Activated T-cell treated with anti-CD3 and anti-CD28 coated beads, Interleukin-2, amount 50 U/mL, for 72 hours (primary cell): ENCODE data around the gene TMEM235. TPM values are rescaled to one million over a fixed set of nuclear protein-coding genes. Genes with fewer than 3 reads are reported as not detected.
A peak's percentile ranks its signal among the peaks of the same experiment; 100 is the strongest.
"Not testable (repeated sequence)": the region's sequence is repeated elsewhere in the genome, so short reads cannot be mapped to it uniquely, and the experiment has no call there.

ENCODE experiments used
- ATAC-seq, 2 donors: fragments of 150-1000 bp; cut with Tn5 transposase; replicated peaks in 1 of 2; 2 replicates each; pipeline ENCODE4 v1.10.0; 2021; ENCODE audit warnings: moderate library complexity in 2 of 2, mild to moderate bottlenecking in 1 of 2
- DNase-seq, 2 donors: peaks; one replicate each; pipeline ENCODE4 v3.0.0; 2021 to 2022; ENCODE audit warnings: mixed read lengths in 1 of 2
- H3K27ac Mint-ChIP-seq: one replicate; pipeline ENCODE4 v1.8.0; 2022; ENCODE audit warnings: mild to moderate bottlenecking, moderate library complexity, mixed read lengths
- H3K27me3 Mint-ChIP-seq: one replicate; pipeline ENCODE4 v1.8.0; 2022; ENCODE audit warnings: low read depth, mixed read lengths
- H3K36me3 Mint-ChIP-seq, 2 donors: one replicate each; pipeline ENCODE4 v1.8.0; 2022; ENCODE audit warnings: mixed read lengths in 2 of 2, mild to moderate bottlenecking in 1 of 2; ENCODE audit not compliant: insufficient read depth in 2 of 2
- H3K4me1 Mint-ChIP-seq: one replicate; pipeline ENCODE4 v1.8.0; 2022; ENCODE audit warnings: low read depth, mixed read lengths
- H3K4me3 Mint-ChIP-seq, 2 donors: one replicate each; pipeline ENCODE4 v1.8.0; 2022; ENCODE audit warnings: mild to moderate bottlenecking in 2 of 2, mixed read lengths in 2 of 2, moderate library complexity in 2 of 2
- H3K9me3 Mint-ChIP-seq, 2 donors: one replicate each; pipeline ENCODE4 v1.8.0; 2022; ENCODE audit warnings: mixed read lengths in 2 of 2
- total RNA-seq, 2 donors: library from RNA; stranded (reverse); gene quantifications; one replicate each; pipeline ENCODE4 v1.2.3, GENCODE V29; 2022

The TMEM235 gene
- total RNA-seq, 2 donors from 2014 or later: not detected

GRCh38 chr17:78249818-78250806 is 18.7 kb downstream of the TMEM235 start:
- ATAC-seq (no peak), DNase-seq (no peak)
- peaks cover 42% of the 10 kb centered on the region for H3K4me1 Mint-ChIP-seq
- H3K9me3 Mint-ChIP-seq: peaks cover 2 to 3% of the 10 kb centered on the region in 2 donors
- no peak overlapping the region for H3K4me3 Mint-ChIP-seq
- H3K36me3 Mint-ChIP-seq: peaks cover 0 to 2% of the 10 kb centered on the region in 2 donors
- no peaks in the 10 kb centered on the region for H3K27me3 Mint-ChIP-seq
- H3K27ac Mint-ChIP-seq: no peak overlapping the region

GRCh38 chr17:78250891-78251772 is 19.7 kb downstream of the TMEM235 start:
- Mint-ChIP-seq H3K9me3 (peaks cover 2% of the 10 kb centered on the region in 2 donors), H3K36me3 (peaks cover 0 to 2% of the 10 kb centered on the region in 2 donors), H3K27me3 (no peaks in the 10 kb centered on the region), H3K4me3 (peak overlapping the region; percentile 67 to 86), H3K27ac (no peak overlapping the region), H3K4me1 (peaks cover 46% of the 10 kb centered on the region)
- ATAC-seq (peak; percentile 76 to 77), DNase-seq (peak; percentile 90 to 92)

GRCh38 chr17:78251773-78252103 is 20.3 kb downstream of the TMEM235 start:
- Mint-ChIP-seq H3K27me3 (no peaks in the 10 kb centered on the region), H3K4me3 (peak overlapping the region; percentile 67 to 86), H3K4me1 (peaks cover 52% of the 10 kb centered on the region), H3K27ac (no peak overlapping the region), H3K9me3 (peaks cover 2% of the 10 kb centered on the region in 2 donors), H3K36me3 (peaks cover 0 to 2% of the 10 kb centered on the region in 2 donors)
- ATAC-seq (no peak), DNase-seq (no peak)

GRCh38 chr17:78252111-78252634 is 20.7 kb downstream of the TMEM235 start:
- Mint-ChIP-seq H3K4me3 (peak overlapping the region; percentile 67 to 86), H3K27ac (no peak overlapping the region), H3K9me3 (peaks cover 2% of the 10 kb centered on the region in 2 donors), H3K36me3 (peaks cover 0 to 2% of the 10 kb centered on the region in 2 donors), H3K27me3 (no peaks in the 10 kb centered on the region), H3K4me1 (peaks cover 57% of the 10 kb centered on the region)
- DNase-seq (peak; percentile 35 to 51), ATAC-seq (peak; percentile 12 to 23)

GRCh38 chr17:78252701-78253635 is 21.5 kb downstream of the TMEM235 start:
- no peak for DNase-seq
- Mint-ChIP-seq H3K9me3 (peaks cover 2% of the 10 kb centered on the region in 2 donors), H3K27me3 (no peaks in the 10 kb centered on the region), H3K4me1 (peaks cover 63% of the 10 kb centered on the region), H3K36me3 (peaks cover 0 to 2% of the 10 kb centered on the region in 2 donors), H3K27ac (peak overlapping the region; percentile 29), H3K4me3 (peak overlapping the region; percentile 67 to 86)
- peak in 1 of 2 donors; percentile 1 for ATAC-seq

- peak overlapping the region; percentile 67 to 78 for H3K4me3 Mint-ChIP-seq
- not testable (repeated sequence) for ATAC-seq, DNase-seq, H3K27me3 Mint-ChIP-seq, H3K27ac Mint-ChIP-seq, H3K9me3 Mint-ChIP-seq, H3K36me3 Mint-ChIP-seq
- peaks cover 69% of the 10 kb centered on the region for H3K4me1 Mint-ChIP-seq
Measured at GRCh38 chr17:78253636-78253945, 22.2 kb downstream of the TMEM235 start.

- peaks cover 2% of the 10 kb centered on the region in 2 donors for H3K9me3 Mint-ChIP-seq
- peak overlapping the region; percentile 48 for H3K27ac Mint-ChIP-seq
- peaks cover 70% of the 10 kb centered on the region for H3K4me1 Mint-ChIP-seq
- peak overlapping the region; percentile 67 to 78 for H3K4me3 Mint-ChIP-seq
- H3K27me3 Mint-ChIP-seq: no peaks in the 10 kb centered on the region
- DNase-seq (peak; percentile 87 to 89), ATAC-seq (peak; percentile 70 to 72)
- H3K36me3 Mint-ChIP-seq: peaks cover 0 to 2% of the 10 kb centered on the region in 2 donors
Measured at GRCh38 chr17:78253946-78254672, 22.7 kb downstream of the TMEM235 start.

GRCh38 chr17:78255029-78255656 is 23.7 kb downstream of the TMEM235 start:
- Mint-ChIP-seq H3K27me3 (no peaks in the 10 kb centered on the region), H3K36me3 (peaks cover 0 to 2% of the 10 kb centered on the region in 2 donors), H3K27ac (no peak overlapping the region), H3K4me1 (peaks cover 79% of the 10 kb centered on the region), H3K4me3 (peak overlapping the region; percentile 36 to 64), H3K9me3 (peaks cover 2% of the 10 kb centered on the region in 2 donors)
- no peak for ATAC-seq
- DNase-seq: no peak

- H3K4me3 Mint-ChIP-seq: peak overlapping the region in 1 of 2 donors; percentile 7
- DNase-seq (no peak), ATAC-seq (no peak)
- H3K9me3 Mint-ChIP-seq: peaks cover 2% of the 10 kb centered on the region in 2 donors
- H3K36me3 Mint-ChIP-seq: peaks cover 0 to 2% of the 10 kb centered on the region in 2 donors
- H3K27me3 Mint-ChIP-seq: no peaks in the 10 kb centered on the region
- H3K27ac Mint-ChIP-seq: no peak overlapping the region
- H3K4me1 Mint-ChIP-seq: peaks cover 79% of the 10 kb centered on the region
Measured at GRCh38 chr17:78255953-78256706, 24.7 kb downstream of the TMEM235 start.

GRCh38 chr17:78256707-78257591 is 25.5 kb downstream of the TMEM235 start:
- Mint-ChIP-seq H3K27me3 (no peaks in the 10 kb centered on the region), H3K4me3 (no peak overlapping the region), H3K36me3 (peaks cover 0 to 2% of the 10 kb centered on the region in 2 donors), H3K4me1 (peaks cover 75% of the 10 kb centered on the region), H3K27ac (no peak overlapping the region), H3K9me3 (peaks cover 2% of the 10 kb centered on the region in 2 donors)
- ATAC-seq (no peak), DNase-seq (no peak)
